ENCODE measurements around the gene PKNOX1.

DNA sequence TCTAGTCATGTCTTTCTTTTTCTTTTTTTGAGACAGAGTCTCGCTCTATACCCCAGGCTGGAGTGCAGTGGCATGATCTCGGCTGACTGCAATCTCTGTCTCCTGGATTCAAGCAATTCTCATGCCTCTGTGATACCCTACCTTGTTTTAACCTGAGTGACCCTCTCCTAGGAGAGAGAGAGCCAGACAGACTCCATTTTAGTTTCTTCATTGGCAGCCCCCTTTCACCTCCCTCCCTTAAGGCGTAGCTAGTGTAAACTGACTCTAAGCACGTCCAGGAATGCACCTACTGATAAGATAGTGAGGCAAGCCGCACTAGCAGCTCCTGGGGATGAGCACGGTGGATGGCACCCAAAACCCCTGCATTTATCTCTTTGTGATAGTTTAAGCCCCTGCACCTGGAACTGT lies 5.2 kb upstream of the PKNOX1 start:
- TF ChIP-seq, protein P1, sequence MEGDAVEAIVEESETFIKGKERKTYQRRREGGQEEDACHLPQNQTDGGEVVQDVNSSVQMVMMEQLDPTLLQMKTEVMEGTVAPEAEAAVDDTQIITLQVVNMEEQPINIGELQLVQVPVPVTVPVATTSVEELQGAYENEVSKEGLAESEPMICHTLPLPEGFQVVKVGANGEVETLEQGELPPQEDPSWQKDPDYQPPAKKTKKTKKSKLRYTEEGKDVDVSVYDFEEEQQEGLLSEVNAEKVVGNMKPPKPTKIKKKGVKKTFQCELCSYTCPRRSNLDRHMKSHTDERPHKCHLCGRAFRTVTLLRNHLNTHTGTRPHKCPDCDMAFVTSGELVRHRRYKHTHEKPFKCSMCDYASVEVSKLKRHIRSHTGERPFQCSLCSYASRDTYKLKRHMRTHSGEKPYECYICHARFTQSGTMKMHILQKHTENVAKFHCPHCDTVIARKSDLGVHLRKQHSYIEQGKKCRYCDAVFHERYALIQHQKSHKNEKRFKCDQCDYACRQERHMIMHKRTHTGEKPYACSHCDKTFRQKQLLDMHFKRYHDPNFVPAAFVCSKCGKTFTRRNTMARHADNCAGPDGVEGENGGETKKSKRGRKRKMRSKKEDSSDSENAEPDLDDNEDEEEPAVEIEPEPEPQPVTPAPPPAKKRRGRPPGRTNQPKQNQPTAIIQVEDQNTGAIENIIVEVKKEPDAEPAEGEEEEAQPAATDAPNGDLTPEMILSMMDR (IDR thresholded peaks at IDR 0.05) = no peak
- no peak for TF ChIP-seq EP300 (IDR thresholded peaks at IDR 0.05)
- no peak for TF ChIP-seq POLR2A (IDR thresholded peaks at IDR 0.05)
